GM23338 (cell line): ENCODE data around the gene KIAA0513. TPM values are rescaled to one million over a fixed set of nuclear protein-coding genes. Genes with fewer than 3 reads are reported as not detected.

ENCODE experiments used
- ATAC-seq: fragments of 200-7000 bp; cut with Tn5 transposase; 3 replicates; pipeline ENCODE4 v1.9.1; 2020
- DNase-seq: peaks from one replicate; pipeline ENCODE4 v3.0.0-alpha.2; 2015; ENCODE audit warnings: low spot score
- H2AFZ ChIP-seq: fragments of 200-600 bp; sonication (generic); 2 replicates; pipeline ENCODE4 v1.8.0; 2016; ENCODE audit warnings: antibody characterized with exemption, mild to moderate bottlenecking, moderate library complexity
- H3F3A ChIP-seq: fragments of 200-600 bp; sonication (generic); replicated peaks from 2 replicates; pipeline ENCODE4 v1.8.0; 2017; ENCODE audit warnings: antibody characterized with exemption, mixed run types, low read depth
- H3K27ac ChIP-seq: fragments of 200-600 bp; sonication (generic); 2 replicates; pipeline ENCODE4 v1.6.1; 2016; ENCODE audit warnings: low read depth
- H3K27me3 ChIP-seq: fragments of 200-600 bp; sonication (generic); 2 replicates; pipeline ENCODE4 v1.8.0; 2016; ENCODE audit warnings: mild to moderate bottlenecking, mixed run types, moderate library complexity; ENCODE audit not compliant: insufficient read depth
- H3K36me3 ChIP-seq: fragments of 200-600 bp; sonication (generic); 2 replicates; pipeline ENCODE4 v1.8.0; 2016; ENCODE audit warnings: mild to moderate bottlenecking; ENCODE audit not compliant: insufficient read depth
- H3K4me1 ChIP-seq: fragments of 200-600 bp; sonication (generic); 2 replicates; pipeline ENCODE4 v1.8.0; 2016; ENCODE audit warnings: mild to moderate bottlenecking, moderate library complexity; ENCODE audit not compliant: insufficient read depth
- H3K4me2 ChIP-seq: fragments of 200-600 bp; sonication (generic); 2 replicates; pipeline ENCODE4 v1.7.1; 2017; ENCODE audit warnings: mixed run types
- H3K4me3 ChIP-seq: fragments of 200-600 bp; sonication (generic); 2 replicates; pipeline ENCODE4 v1.6.1; 2016; ENCODE audit warnings: mixed run types
- H3K79me2 ChIP-seq: fragments of 200-600 bp; sonication (generic); replicated peaks from 2 replicates; pipeline ENCODE4 v1.8.0; 2017; ENCODE audit warnings: mild to moderate bottlenecking; ENCODE audit not compliant: insufficient read depth
- H3K9me2 ChIP-seq: fragments of 200-600 bp; sonication (generic); 2 replicates; pipeline ENCODE4 v1.8.0; 2017; ENCODE audit not compliant: insufficient read depth
- H4K20me1 ChIP-seq: fragments of 200-600 bp; sonication (generic); replicated peaks from 2 replicates; pipeline ENCODE4 v1.8.0; 2017; ENCODE audit warnings: mild to moderate bottlenecking; ENCODE audit not compliant: insufficient read depth
- H3K27ac Mint-ChIP-seq: 2 replicates; pipeline ENCODE4 v1.8.0; 2020; ENCODE audit warnings: inconsistent platforms, mild to moderate bottlenecking, moderate library complexity, mixed read lengths
- H3K27me3 Mint-ChIP-seq: 3 replicates; pipeline ENCODE4 v1.8.0; 2022; ENCODE audit warnings: low read depth, mild to moderate bottlenecking, moderate library complexity, mixed read lengths, inconsistent platforms; ENCODE audit not compliant: insufficient read depth, poor library complexity
- H3K36me3 Mint-ChIP-seq: 3 replicates; pipeline ENCODE4 v1.8.0; 2021; ENCODE audit warnings: low read depth, mild to moderate bottlenecking, inconsistent platforms, moderate library complexity, mixed read lengths
- H3K4me1 Mint-ChIP-seq: 3 replicates; pipeline ENCODE4 v1.8.0; 2020; ENCODE audit warnings: mild to moderate bottlenecking, inconsistent platforms, mixed read lengths
- H3K4me3 Mint-ChIP-seq: 3 replicates; pipeline ENCODE4 v1.8.0; 2021; ENCODE audit warnings: moderate library complexity, mild to moderate bottlenecking, inconsistent platforms, mixed read lengths
- H3K9me3 Mint-ChIP-seq: 3 replicates; pipeline ENCODE4 v1.8.0; 2020; ENCODE audit warnings: moderate library complexity, mild to moderate bottlenecking, inconsistent platforms, mixed read lengths
- CREB1 ChIP-seq: fragments of 250-450 bp; sonication (Bioruptor Pico); IDR thresholded peaks from 2 replicates; pipeline ENCODE4 v1.5.0; 2020; ENCODE audit warnings: low read depth, mild to moderate bottlenecking, moderate library complexity
- CTCF ChIP-seq, 2 experiments: fragments of 200-600 bp in 1 of 2; sonication (generic) in 1 of 2; conservative IDR thresholded peaks; 2 replicates each; pipeline versions ENCODE4 v1.5.1 to v1.6.1; 2016 to 2017; ENCODE audit warnings: antibody characterized with exemption in 2 of 2, low read depth in 2 of 2, mild to moderate bottlenecking in 2 of 2, moderate library complexity in 1 of 2
- ETS1 ChIP-seq: IDR thresholded peaks from 2 replicates; pipeline ENCODE4 v1.6.1; 2016; ENCODE audit warnings: antibody characterized with exemption
- EZH2 ChIP-seq: fragments of 200-600 bp; sonication (generic); IDR thresholded peaks from one replicate; pipeline ENCODE4 v1.8.0; 2017; ENCODE audit warnings: antibody characterized with exemption, mild to moderate bottlenecking, low read depth; ENCODE audit not compliant: unreplicated experiment
- EZH2phosphoT487 ChIP-seq: fragments of 200-600 bp; sonication (generic); IDR thresholded peaks from one replicate; pipeline ENCODE4 v1.8.1; 2018; ENCODE audit warnings: antibody characterized with exemption; ENCODE audit not compliant: unreplicated experiment
- JUNB ChIP-seq: IDR thresholded peaks from one replicate; pipeline ENCODE4 v1.6.1; 2016; ENCODE audit warnings: antibody characterized with exemption; ENCODE audit not compliant: unreplicated experiment
- NANOG ChIP-seq: IDR thresholded peaks from 2 replicates; pipeline ENCODE4 v1.6.1; 2016; ENCODE audit warnings: antibody characterized with exemption, borderline replicate concordance
- POLR2AphosphoS5 ChIP-seq: IDR thresholded peaks from 2 replicates; pipeline ENCODE4 v1.6.1; 2016; ENCODE audit warnings: antibody characterized with exemption, low read depth
- REST ChIP-seq: IDR thresholded peaks from one replicate; pipeline ENCODE4 v1.6.1; 2018; ENCODE audit warnings: antibody characterized with exemption; ENCODE audit not compliant: unreplicated experiment
- STAT1 ChIP-seq: IDR thresholded peaks from one replicate; pipeline ENCODE4 v1.6.1; 2016; ENCODE audit warnings: antibody characterized with exemption; ENCODE audit not compliant: unreplicated experiment
- ZNF114 ChIP-seq: fragments of 250-450 bp; sonication (Bioruptor Pico); IDR thresholded peaks from 2 replicates; pipeline ENCODE4 v1.5.0; 2020; ENCODE audit warnings: mild to moderate bottlenecking, moderate library complexity
- ZNF331 ChIP-seq: fragments of 250-450 bp; sonication (Bioruptor Pico); IDR thresholded peaks from 2 replicates; pipeline ENCODE4 v1.5.0; 2020; ENCODE audit warnings: low read depth, mild to moderate bottlenecking, moderate library complexity
- ZNF462 ChIP-seq: fragments of 250-450 bp; sonication (Bioruptor Pico); IDR thresholded peaks from 2 replicates; pipeline ENCODE4 v1.5.0; 2020; ENCODE audit warnings: mild to moderate bottlenecking, moderate library complexity
- polyA plus RNA-seq: library from polyadenylated mRNA; unstranded; fragments of >200 nt; fragmentation: Nextera tagmentation; extraction: Ambion mirVana; gene quantifications from 2 replicates; pipeline ENCODE4 v1.2.1, GENCODE V29; 2016
- total RNA-seq: library from RNA; depleted of rRNA; stranded (reverse); fragments of >200 nt; shearing (Covaris generic); gene quantifications from 2 replicates; pipeline ENCODE4 v1.2.3, GENCODE V29; 2014

The KIAA0513 gene
- total and polyA plus RNA-seq, 2 experiments from 2014 or later, result 2.1 to 8.7 TPM

GRCh38 chr16:85082173-85083050, 54.8 kb downstream of the KIAA0513 start:
- Histone ChIP-seq H3K9me2 (no peaks in the 10 kb centered on the region), H2AFZ (no peak overlapping the region), H3K36me3 (no peaks in the 10 kb centered on the region), H3F3A (peaks cover 11% of the 10 kb centered on the region), H3K79me2 (no peaks in the 10 kb centered on the region), H3K4me1 (peaks cover 31% of the 10 kb centered on the region), H3K4me2 (peak overlapping the region; percentile 67), H3K4me3 (peak overlapping the region; percentile 31), H3K27me3 (peaks cover 41% of the 10 kb centered on the region), H4K20me1 (no peaks in the 10 kb centered on the region; the same call in none of the 2 replicates), H3K27ac (no peak overlapping the region)
- DNase-seq, result peak; percentile 53
- no peak for TF ChIP-seq NANOG
- no peak for TF ChIP-seq ZNF462
- no peak for TF ChIP-seq ETS1
- TF ChIP-seq CREB1 (CRISPR knock-in tag), result no peak
- no peak for TF ChIP-seq EZH2phosphoT487
- TF ChIP-seq REST, result no peak
- no peak for TF ChIP-seq EZH2
- TF ChIP-seq ZNF114 (CRISPR knock-in tag), result no peak
- TF ChIP-seq CTCF (conservative IDR thresholded peaks at IDR 0.05; ENCODE audit: low read depth in 2 of 2), result no peak
- TF ChIP-seq JUNB, result no peak
- no peak for TF ChIP-seq STAT1
- no peak for TF ChIP-seq ZNF331 (CRISPR knock-in tag)
- TF ChIP-seq POLR2AphosphoS5, result no peak
- H3K27me3 Mint-ChIP-seq, result peaks cover 37% of the 10 kb centered on the region
- H3K4me3 Mint-ChIP-seq, result peak overlapping the region; percentile 52
- peaks cover 39% of the 10 kb centered on the region for H3K4me1 Mint-ChIP-seq
- H3K27ac Mint-ChIP-seq, result no peak overlapping the region
- no peaks in the 10 kb centered on the region for H3K36me3 Mint-ChIP-seq
- no peaks in the 10 kb centered on the region for H3K9me3 Mint-ChIP-seq
- peak; percentile 49 for ATAC-seq
